HFF-Myc (cell line): ENCODE results near the gene PGA3.
"Not testable (repeated sequence)": the region's sequence is repeated elsewhere in the genome, so short reads cannot be mapped to it uniquely, and the experiment has no call there.

ENCODE experiments used
- DNase-seq: peaks from one replicate; pipeline ENCODE4 v3.0.0-alpha.2; 2011; ENCODE audit warnings: low read depth; ENCODE audit errors: extremely low read depth
- H3K4me3 ChIP-seq: replicated peaks from 2 replicates; pipeline ENCODE4 v1.5.1; 2011; ENCODE audit warnings: low read depth, mild to moderate bottlenecking, control low read depth, low read length
- CTCF ChIP-seq: IDR thresholded peaks from 2 replicates; pipeline ENCODE4 v1.5.1; 2012; ENCODE audit warnings: mild to moderate bottlenecking, low read depth, low read length, control low read depth; ENCODE audit errors: missing control alignments

PGA3 gene

GRCh38 chr11:61202950-61203746, at the start of gene PGA3:
PGA3 (plus strand) TSS chr11:61203515; CDS start chr11:61203565, 50 bp downstream.
- DNase-seq = not testable (repeated sequence)

GRCh38 chr11:61153593-61154095, 49.7 kb upstream of the PGA3 start:
- H3K4me3 ChIP-seq = no peak overlapping the region
- DNase-seq = no peak
- no peak for TF ChIP-seq CTCF

More at GRCh38 chr11:61202950-61203746, at the start of gene PGA3:
- not testable (repeated sequence) for H3K4me3 ChIP-seq

- DNase-seq = no peak
- no peak overlapping the region for H3K4me3 ChIP-seq
- TF ChIP-seq CTCF = no peak
These were observed 48.8 kb upstream of the PGA3 start for GRCh38 chr11:61154528-61154927.

GRCh38 chr11:61155312-61155711, 48.0 kb upstream of the PGA3 start:
- no peak overlapping the region for H3K4me3 ChIP-seq
- TF ChIP-seq CTCF = no peak
- no peak for DNase-seq

- no peak overlapping the region for H3K4me3 ChIP-seq
- DNase-seq = no peak
- TF ChIP-seq CTCF = no peak
These were observed 47.6 kb upstream of the PGA3 start for GRCh38 chr11:61155741-61156140.

GRCh38 chr11:61157743-61158142, 45.6 kb upstream of the PGA3 start:
- DNase-seq = no peak
- H3K4me3 ChIP-seq = no peak overlapping the region
- TF ChIP-seq CTCF = no peak

GRCh38 chr11:61158691-61159381, 44.5 kb upstream of the PGA3 start:
- no peak overlapping the region for H3K4me3 ChIP-seq
- DNase-seq = no peak
- TF ChIP-seq CTCF = no peak
